ENCODE data around the gene COX7A2. TPM values are rescaled to one million over a fixed set of nuclear protein-coding genes. Genes with fewer than 3 reads are reported as not detected.

COX7A2 gene
- polyA plus RNA-seq, 3 donors: 228 to 287 (median 285) TPM

DNA sequence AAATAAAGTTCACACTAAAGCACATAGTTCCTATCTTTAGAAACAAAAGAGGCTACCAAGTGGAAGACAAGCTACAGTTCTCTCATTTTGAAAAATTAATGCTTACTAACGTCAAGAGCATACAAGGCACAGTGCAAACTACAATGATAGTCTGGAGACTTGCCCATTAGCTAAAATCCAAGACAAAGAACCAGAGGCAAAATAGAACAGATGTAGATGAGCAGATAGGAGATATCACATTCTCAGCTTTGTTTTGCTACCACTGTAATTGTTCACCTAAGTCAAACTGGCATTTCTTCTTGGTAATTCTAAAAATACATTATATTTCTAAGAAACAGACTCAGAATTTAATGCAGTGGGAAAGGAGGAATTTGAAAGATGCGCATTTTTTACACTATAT lies 35.8 kb upstream of the COX7A2 start:
- no peak for DNase-seq

DNA sequence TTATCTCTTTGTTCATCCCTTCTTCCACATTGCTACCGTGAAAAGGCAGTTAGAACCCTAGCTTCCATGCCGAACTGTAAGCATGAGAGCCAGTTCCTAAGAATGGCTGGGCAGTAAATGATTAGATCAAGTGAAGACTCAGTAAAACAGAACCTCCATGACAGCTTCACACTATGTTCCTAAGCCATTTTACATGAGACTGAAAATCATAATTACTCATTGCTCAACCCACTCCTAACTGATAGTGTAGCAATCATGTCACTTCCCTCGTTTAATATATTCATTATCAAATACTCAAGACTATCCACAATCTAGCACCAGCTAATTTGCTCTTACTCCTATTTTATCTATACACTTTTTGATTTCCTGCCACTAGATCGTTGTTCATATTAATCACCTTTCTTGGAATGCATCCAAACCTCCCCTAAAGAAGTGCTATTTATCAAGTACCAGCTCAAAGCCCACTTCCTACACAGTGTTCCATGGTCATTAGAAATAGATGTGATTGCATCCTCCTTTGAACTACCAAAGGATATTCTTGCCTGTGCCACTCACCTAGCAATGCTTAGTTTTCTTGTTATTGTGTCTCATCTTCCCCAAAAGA lies 35.0 kb upstream of the COX7A2 start:
- DNase-seq: no peak

GRCh38 chr6:75275067-75275466 lies 31.5 kb upstream of the COX7A2 start:
- no peak for DNase-seq

DNA sequence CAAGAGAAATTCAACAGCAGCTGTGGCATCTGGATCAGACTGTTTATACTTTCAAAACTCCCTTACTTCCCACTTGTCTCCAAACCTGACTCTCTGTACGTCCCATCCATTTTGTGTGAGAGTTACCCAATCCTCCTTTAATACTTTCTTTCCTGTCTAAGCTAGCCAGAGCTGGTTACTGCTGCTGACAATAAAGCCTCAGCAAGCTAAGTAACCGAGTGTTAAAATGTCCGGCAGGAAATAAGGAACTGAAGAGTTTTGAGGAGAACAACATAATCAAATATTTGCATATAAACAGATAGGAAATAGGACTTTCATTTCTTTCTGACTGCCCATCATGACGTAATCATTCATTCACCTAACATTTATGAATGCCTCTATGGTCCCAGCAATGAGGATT lies 29.4 kb upstream of the COX7A2 start:
- DNase-seq: no peak

GRCh38 chr6:75272145-75272840 lies 28.7 kb upstream of the COX7A2 start:
- DNase-seq: no peak

- DNase-seq: no peak
Observed at GRCh38 chr6:75268988-75269354, 25.4 kb upstream of the COX7A2 start.

GRCh38 chr6:75268121-75268987 lies 24.8 kb upstream of the COX7A2 start:
- DNase-seq: no peak

GRCh38 chr6:75267461-75267860 lies 23.9 kb upstream of the COX7A2 start:
- DNase-seq: no peak

DNA sequence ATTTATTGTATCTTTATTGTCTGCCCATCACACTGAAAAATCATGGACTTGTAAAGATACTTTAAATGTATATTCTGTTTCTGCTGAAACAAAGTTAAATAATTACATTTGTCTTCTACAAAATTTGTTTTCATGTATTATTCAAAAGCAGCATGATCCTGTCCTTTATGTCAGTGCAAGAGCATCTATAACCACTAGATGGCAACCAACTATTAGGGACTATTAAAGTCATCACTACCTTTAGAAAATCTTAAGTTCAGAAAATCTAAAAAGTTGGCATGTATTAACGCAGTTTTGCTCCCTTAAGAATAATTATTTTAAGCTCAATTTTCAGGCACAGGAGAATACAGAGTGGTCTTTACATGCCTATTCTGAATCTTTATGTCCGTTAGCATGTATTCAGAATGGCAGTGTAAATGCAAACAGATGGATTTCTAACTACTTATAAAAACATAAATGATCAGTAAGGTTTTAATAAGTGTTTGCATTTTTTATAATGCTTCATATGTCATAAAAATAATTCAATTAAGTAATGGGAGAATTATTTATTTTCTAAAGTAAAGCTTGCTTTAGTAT lies 23.2 kb upstream of the COX7A2 start:
- DNase-seq: no peak

- no peak for DNase-seq
Observed at GRCh38 chr6:75263401-75263750, 19.8 kb upstream of the COX7A2 start.

GRCh38 chr6:75262716-75263400 lies 19.3 kb upstream of the COX7A2 start:
- DNase-seq: no peak

GRCh38 chr6:75261299-75261698 lies 17.7 kb upstream of the COX7A2 start:
- DNase-seq: no peak

- no peak for DNase-seq
Observed at GRCh38 chr6:75257343-75258087, 13.9 kb upstream of the COX7A2 start.

DNA sequence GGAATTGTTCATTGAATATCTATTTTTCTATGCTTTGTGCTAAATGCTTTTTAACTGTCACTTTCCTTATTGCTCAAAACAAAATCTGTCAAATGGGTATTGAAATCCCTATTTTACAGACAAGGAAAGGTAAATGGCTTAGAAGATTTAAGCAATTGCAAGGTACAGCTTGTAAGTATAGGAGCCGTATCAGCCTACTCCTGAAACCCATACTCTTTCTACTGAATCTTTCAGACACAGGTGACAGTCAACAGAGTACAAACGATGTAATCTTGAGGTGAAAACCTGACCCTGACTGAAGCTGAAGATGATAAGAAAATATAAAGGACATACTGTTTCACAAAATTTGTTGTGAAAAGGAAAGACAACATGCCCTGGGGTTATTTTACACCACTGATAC lies 7.0 kb upstream of the COX7A2 start:
- no peak for DNase-seq

DNA sequence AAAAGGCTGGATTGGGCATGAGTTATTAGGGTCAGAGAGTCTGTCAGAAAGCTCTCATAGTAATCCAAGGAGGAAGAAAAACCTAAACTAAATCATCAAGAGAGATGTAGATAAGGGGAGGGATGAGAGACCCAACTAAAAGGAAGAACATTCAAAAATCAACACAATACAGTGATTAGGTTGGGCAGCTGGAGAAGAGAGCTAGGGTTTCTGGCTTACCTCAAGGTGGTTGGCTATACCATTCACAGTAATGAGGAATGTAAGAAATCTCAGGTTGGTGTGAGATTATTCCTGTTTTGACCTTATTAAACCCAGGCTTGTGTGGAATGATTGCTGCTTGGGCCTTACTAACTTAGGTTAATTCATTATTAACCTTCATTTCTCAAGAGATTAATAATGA lies 6.2 kb upstream of the COX7A2 start:
- DNase-seq: no peak

DNA sequence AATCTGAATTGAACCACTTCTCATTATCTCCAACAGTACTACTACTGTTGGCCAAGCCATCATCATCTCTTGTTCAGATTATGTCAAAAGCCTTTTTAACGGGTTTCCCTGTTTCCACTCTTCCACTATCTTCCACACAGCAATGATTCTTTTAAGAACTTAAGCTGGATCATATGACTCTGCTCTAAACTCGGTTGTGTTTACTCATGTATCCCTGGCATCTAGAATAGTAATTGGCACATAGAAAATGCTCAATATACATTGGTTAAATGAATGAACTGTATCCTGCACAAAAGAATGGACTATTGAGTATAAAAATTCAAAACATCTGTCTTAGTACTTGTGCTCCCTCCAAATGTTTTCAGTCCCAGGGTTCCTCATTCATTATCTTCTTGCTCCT lies 2.8 kb upstream of the COX7A2 start:
- no peak for DNase-seq

DNA sequence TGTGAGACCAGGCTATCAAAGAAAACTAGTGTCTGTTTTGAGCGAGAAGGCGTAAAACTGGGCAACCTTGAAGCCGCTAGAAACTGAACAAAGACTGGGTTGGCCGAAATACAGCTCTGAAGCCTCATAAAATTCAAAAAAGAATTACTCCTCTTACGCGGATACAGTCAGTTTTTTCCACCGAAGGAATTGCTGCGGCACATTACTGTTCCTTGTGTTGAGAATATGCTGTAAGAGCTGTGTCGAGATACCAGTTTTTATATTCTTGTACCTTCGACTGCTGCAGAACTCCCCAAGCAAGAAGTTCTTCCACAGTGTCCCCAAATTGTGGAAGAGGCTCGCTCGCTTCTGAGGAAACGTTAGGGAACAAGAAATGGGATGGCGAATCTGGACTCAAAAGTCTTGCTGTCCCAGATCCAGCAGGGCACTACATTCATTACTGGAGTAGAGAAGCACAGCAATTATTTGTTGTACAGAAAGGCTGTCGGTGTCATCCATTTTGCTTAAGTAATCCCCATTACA lies 523 bp upstream of the COX7A2 start:
- no peak for DNase-seq

GRCh38 chr6:75236630-75237029 lies 7.0 kb downstream of the COX7A2 start:
- DNase-seq: no peak

- DNase-seq: no peak
Observed at GRCh38 chr6:75235271-75235670, 8.3 kb downstream of the COX7A2 start.

DNA sequence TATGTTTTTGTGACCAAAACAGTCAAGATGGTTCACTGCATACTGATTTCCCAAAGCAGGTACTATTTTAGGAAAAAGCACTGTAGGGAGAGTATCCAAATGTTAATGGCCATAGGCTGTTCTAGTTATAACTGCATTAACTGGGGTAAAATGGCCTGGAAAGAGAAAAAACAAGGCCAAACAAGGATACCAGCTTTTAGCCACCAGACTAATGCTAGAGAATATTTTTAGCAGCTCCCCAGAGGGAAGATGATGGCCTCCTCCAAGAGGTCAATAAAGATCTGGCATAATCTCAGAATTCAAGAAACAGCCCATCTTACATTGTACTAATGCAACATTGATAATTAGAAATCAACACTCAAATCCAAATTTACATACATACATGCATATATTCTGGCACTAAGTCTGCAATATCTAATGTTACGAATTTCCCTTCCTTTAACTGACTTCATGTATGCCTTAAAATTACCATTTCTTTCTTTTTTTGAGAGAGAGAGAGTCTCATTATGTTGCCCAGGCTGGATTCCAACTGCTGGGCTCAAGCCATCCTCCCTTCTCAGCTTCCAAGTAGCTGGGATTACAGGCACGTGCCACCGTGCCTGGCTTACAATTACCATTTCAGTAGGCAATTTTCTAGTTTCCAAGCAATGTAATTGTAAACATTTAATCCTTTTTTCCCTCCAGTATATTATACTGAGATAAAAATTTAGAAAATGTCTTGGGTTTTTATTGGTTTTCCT lies 9.3 kb downstream of the COX7A2 start:
- no peak for DNase-seq
